ENCODE data around the gene KLHDC8A. TPM values are rescaled to one million over a fixed set of nuclear protein-coding genes. Genes with fewer than 3 reads are reported as not detected.

Gene KLHDC8A
- total RNA-seq, 1 experiment from 2014 or later = not detected

GRCh38 chr1:205291596-205291995 is 65.1 kb downstream of the KLHDC8A start:
- peaks cover 4% of the 10 kb centered on the region for H3K4me1 ChIP-seq (ENCODE audit: insufficient read depth, low read length, poor library complexity, severe bottlenecking)
- H3K36me3 ChIP-seq (ENCODE audit: insufficient read depth, low read length, poor library complexity, severe bottlenecking) = no peaks in the 10 kb centered on the region
- ChIA-PET CTCF (no interaction called here), POLR2A (ENCODE audit: low non-redundant PET) (no interaction called here)
- no peak overlapping the region for H3K4me3 ChIP-seq (ENCODE audit: low read depth, low read length, poor library complexity, severe bottlenecking)
- DNase-seq (ENCODE audit: low spot score) = no peak
- H3K27ac ChIP-seq (ENCODE audit: low read depth, low read length, poor library complexity, severe bottlenecking) = no peak overlapping the region
- H3K9me3 ChIP-seq (ENCODE audit: low read depth, low read length, poor library complexity, severe bottlenecking) = no peaks in the 10 kb centered on the region
- no peak for TF ChIP-seq EZH2 (IDR thresholded peaks at IDR 0.05; ENCODE audit: borderline replicate concordance, low read depth, low read length, poor library complexity, severe bottlenecking)
- no peak for TF ChIP-seq CTCF (conservative IDR thresholded peaks at IDR 0.05; ENCODE audit: low read depth, low read length)
- BruUV-seq (replicated peaks) = no TSS peak
- no peaks in the 10 kb centered on the region for H3K27me3 ChIP-seq (replicated peaks; ENCODE audit: insufficient read depth, low read depth, low read length, poor library complexity)
- intact Hi-C loops (cut with micrococcal nuclease; ENCODE audit: unreplicated experiment) = no loop called here

- ChIA-PET CTCF (interaction anchor here (1.1 kb wide), 1 partner anchor 32 kb away, joined by 5 read pairs; no protein-coding TSS in a partner anchor), POLR2A (ENCODE audit: low non-redundant PET) (no interaction called here)
- intact Hi-C loops (cut with micrococcal nuclease; ENCODE audit: unreplicated experiment) = no loop called here
- DNase-seq (ENCODE audit: low spot score) = no peak
- Histone ChIP-seq H3K36me3 (ENCODE audit: insufficient read depth, low read length, poor library complexity, severe bottlenecking) (no peaks in the 10 kb centered on the region), H3K27ac (ENCODE audit: low read depth, low read length, poor library complexity, severe bottlenecking) (no peak overlapping the region), H3K27me3 (replicated peaks; ENCODE audit: insufficient read depth, low read depth, low read length, poor library complexity) (no peaks in the 10 kb centered on the region), H3K9me3 (ENCODE audit: low read depth, low read length, poor library complexity, severe bottlenecking) (no peaks in the 10 kb centered on the region), H3K4me3 (ENCODE audit: low read depth, low read length, poor library complexity, severe bottlenecking) (no peak overlapping the region), H3K4me1 (ENCODE audit: insufficient read depth, low read length, poor library complexity, severe bottlenecking) (peaks cover 3% of the 10 kb centered on the region)
- TF ChIP-seq EZH2 (IDR thresholded peaks at IDR 0.05; ENCODE audit: borderline replicate concordance, low read depth, low read length, poor library complexity, severe bottlenecking) (no peak), CTCF (conservative IDR thresholded peaks at IDR 0.05; ENCODE audit: low read depth, low read length) (no peak)
- BruUV-seq (replicated peaks) = no TSS peak
Observed at GRCh38 chr1:205287767-205288559, 68.8 kb downstream of the KLHDC8A start.

GRCh38 chr1:205287076-205287475 is 69.6 kb downstream of the KLHDC8A start:
- POLR2A ChIA-PET (ENCODE audit: low non-redundant PET) = no interaction called here
- CTCF ChIA-PET = no interaction called here
- H3K27ac ChIP-seq (ENCODE audit: low read depth, low read length, poor library complexity, severe bottlenecking) = no peak overlapping the region

More at GRCh38 chr1:205287076-205287475, 69.6 kb downstream of the KLHDC8A start:
- intact Hi-C loops (cut with micrococcal nuclease; ENCODE audit: unreplicated experiment) = no loop called here
- no peaks in the 10 kb centered on the region for H3K9me3 ChIP-seq (ENCODE audit: low read depth, low read length, poor library complexity, severe bottlenecking)
- H3K4me1 ChIP-seq (ENCODE audit: insufficient read depth, low read length, poor library complexity, severe bottlenecking) = peaks cover 3% of the 10 kb centered on the region
- DNase-seq (ENCODE audit: low spot score) = no peak
- no peaks in the 10 kb centered on the region for H3K27me3 ChIP-seq (replicated peaks; ENCODE audit: insufficient read depth, low read depth, low read length, poor library complexity)
- H3K36me3 ChIP-seq (ENCODE audit: insufficient read depth, low read length, poor library complexity, severe bottlenecking) = no peaks in the 10 kb centered on the region
- TF ChIP-seq EZH2 (IDR thresholded peaks at IDR 0.05; ENCODE audit: borderline replicate concordance, low read depth, low read length, poor library complexity, severe bottlenecking) (no peak), CTCF (conservative IDR thresholded peaks at IDR 0.05; ENCODE audit: low read depth, low read length) (no peak)
- no peak overlapping the region for H3K4me3 ChIP-seq (ENCODE audit: low read depth, low read length, poor library complexity, severe bottlenecking)
- no TSS peak for BruUV-seq (replicated peaks)
